ENCODE measurements around the gene TGFBR3. TPM values are rescaled to one million over a fixed set of nuclear protein-coding genes. Genes with fewer than 3 reads are reported as not detected.

Gene TGFBR3
- total RNA-seq, 1 donor from 2014 or later, result 2.5 TPM

GRCh38 chr1:91727763-91728162, 158.2 kb downstream of the TGFBR3 start:
- H3K27me3 ChIP-seq (ENCODE audit: insufficient read depth, low read length), result no peaks in the 10 kb centered on the region
- H3K36me3 Mint-ChIP-seq (ENCODE audit: low read depth, unreplicated experiment), result no peaks in the 10 kb centered on the region
- no peak overlapping the region for H3K4me3 Mint-ChIP-seq (ENCODE audit: unreplicated experiment)
- H3K9me3 ChIP-seq (ENCODE audit: insufficient read depth, low read depth, low read length), result no peaks in the 10 kb centered on the region
- peaks cover 32% of the 10 kb centered on the region for H3K4me1 ChIP-seq (ENCODE audit: insufficient read depth, low read length)
- H3K9ac ChIP-seq (ENCODE audit: low read length), result no peak overlapping the region
- DNase-seq (ENCODE audit: low read depth) (peak; percentile 38), FAIRE-seq (no peak)
- H3K4me3 ChIP-seq (ENCODE audit: insufficient read depth, low read depth, low read length), result no peak overlapping the region
- no peaks in the 10 kb centered on the region for H4K20me1 ChIP-seq (ENCODE audit: insufficient read depth, low read length)
- TF ChIP-seq EZH2 (IDR thresholded peaks at IDR 0.05; ENCODE audit: insufficient read depth, low read length) (no peak), CTCF (IDR thresholded peaks at IDR 0.05; ENCODE audit: insufficient read depth, low read depth, low read length) (no peak)
- H3K79me2 ChIP-seq (ENCODE audit: insufficient read depth, low read length), result no peaks in the 10 kb centered on the region
- no peaks in the 10 kb centered on the region for H3K27me3 Mint-ChIP-seq (ENCODE audit: low read depth, unreplicated experiment)
- peaks cover 3% of the 10 kb centered on the region for H3K9me3 Mint-ChIP-seq (ENCODE audit: unreplicated experiment)
- H3K27ac Mint-ChIP-seq (ENCODE audit: unreplicated experiment), result no peak overlapping the region
- H3K36me3 ChIP-seq (ENCODE audit: insufficient read depth, low read length), result no peaks in the 10 kb centered on the region
- no peak overlapping the region for H3K4me2 ChIP-seq (ENCODE audit: low read length)
- H2AFZ ChIP-seq (ENCODE audit: low read depth, low read length), result no peak overlapping the region
- peaks cover 24% of the 10 kb centered on the region for H3K4me1 Mint-ChIP-seq (ENCODE audit: low read depth, unreplicated experiment)
- H3K27ac ChIP-seq (ENCODE audit: low read depth, low read length), result no peak overlapping the region

GRCh38 chr1:91725989-91726721, 159.8 kb downstream of the TGFBR3 start:
- peak overlapping the region; percentile 14 for H3K9ac ChIP-seq (ENCODE audit: low read length)
- no peaks in the 10 kb centered on the region for H3K9me3 ChIP-seq (ENCODE audit: insufficient read depth, low read depth, low read length)
- peaks cover 8% of the 10 kb centered on the region for H3K4me1 Mint-ChIP-seq (ENCODE audit: low read depth, unreplicated experiment)
- no peak overlapping the region for H3K4me3 Mint-ChIP-seq (ENCODE audit: unreplicated experiment)
- H3K4me1 ChIP-seq (ENCODE audit: insufficient read depth, low read length), result peaks cover 16% of the 10 kb centered on the region
- no peaks in the 10 kb centered on the region for H3K36me3 ChIP-seq (ENCODE audit: insufficient read depth, low read length)
- no peaks in the 10 kb centered on the region for H3K36me3 Mint-ChIP-seq (ENCODE audit: low read depth, unreplicated experiment)
- no peak overlapping the region for H3K4me3 ChIP-seq (ENCODE audit: insufficient read depth, low read depth, low read length)
- no peak for TF ChIP-seq EZH2 (IDR thresholded peaks at IDR 0.05; ENCODE audit: insufficient read depth, low read length)
- no peak for TF ChIP-seq CTCF (IDR thresholded peaks at IDR 0.05; ENCODE audit: insufficient read depth, low read depth, low read length)
- H3K9me3 Mint-ChIP-seq (ENCODE audit: unreplicated experiment), result peaks cover 4% of the 10 kb centered on the region
- FAIRE-seq (peak; percentile 69), DNase-seq (ENCODE audit: low read depth) (peak; percentile 86)
- no peak overlapping the region for H3K27ac Mint-ChIP-seq (ENCODE audit: unreplicated experiment)
- peaks cover 2% of the 10 kb centered on the region for H3K27me3 Mint-ChIP-seq (ENCODE audit: low read depth, unreplicated experiment)
- no peaks in the 10 kb centered on the region for H3K79me2 ChIP-seq (ENCODE audit: insufficient read depth, low read length)
- H2AFZ ChIP-seq (ENCODE audit: low read depth, low read length), result no peak overlapping the region
- no peaks in the 10 kb centered on the region for H4K20me1 ChIP-seq (ENCODE audit: insufficient read depth, low read length)
- H3K4me2 ChIP-seq (ENCODE audit: low read length), result peak overlapping the region; percentile 47
- no peaks in the 10 kb centered on the region for H3K27me3 ChIP-seq (ENCODE audit: insufficient read depth, low read length)
- H3K27ac ChIP-seq (ENCODE audit: low read depth, low read length), result peak overlapping the region; percentile 5

DNA sequence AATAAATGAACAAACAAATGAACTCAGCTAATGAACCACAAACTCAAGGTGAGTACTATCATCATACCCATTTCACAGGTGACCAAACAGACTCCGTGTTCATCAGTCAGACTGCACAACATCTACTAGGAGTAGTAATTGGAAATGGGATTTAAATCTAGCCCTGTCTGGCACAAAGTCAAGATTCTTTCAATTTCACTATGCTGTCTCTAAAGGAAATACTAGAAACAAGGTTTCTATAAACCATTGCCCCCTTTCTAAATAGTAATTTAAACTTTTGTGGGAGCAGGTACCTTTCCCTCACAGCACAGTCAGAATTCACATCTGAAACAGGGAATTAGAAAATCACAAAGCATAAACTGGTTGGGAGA, 160.3 kb downstream of the TGFBR3 start:
- Histone ChIP-seq H3K4me3 (ENCODE audit: insufficient read depth, low read depth, low read length) (no peak overlapping the region), H3K4me1 (ENCODE audit: insufficient read depth, low read length) (peaks cover 11% of the 10 kb centered on the region), H3K36me3 (ENCODE audit: insufficient read depth, low read length) (no peaks in the 10 kb centered on the region), H3K4me2 (ENCODE audit: low read length) (peak overlapping the region; percentile 47), H3K27me3 (ENCODE audit: insufficient read depth, low read length) (no peaks in the 10 kb centered on the region), H3K27ac (ENCODE audit: low read depth, low read length) (peak overlapping the region; percentile 5), H2AFZ (ENCODE audit: low read depth, low read length) (no peak overlapping the region), H3K9me3 (ENCODE audit: insufficient read depth, low read depth, low read length) (no peaks in the 10 kb centered on the region), H3K79me2 (ENCODE audit: insufficient read depth, low read length) (no peaks in the 10 kb centered on the region), H3K9ac (ENCODE audit: low read length) (no peak overlapping the region), H4K20me1 (ENCODE audit: insufficient read depth, low read length) (no peaks in the 10 kb centered on the region)
- Mint-ChIP-seq H3K9me3 (ENCODE audit: unreplicated experiment) (peaks cover 4% of the 10 kb centered on the region), H3K27ac (ENCODE audit: unreplicated experiment) (no peak overlapping the region), H3K4me1 (ENCODE audit: low read depth, unreplicated experiment) (peaks cover 2% of the 10 kb centered on the region), H3K27me3 (ENCODE audit: low read depth, unreplicated experiment) (peaks cover 2% of the 10 kb centered on the region), H3K36me3 (ENCODE audit: low read depth, unreplicated experiment) (no peaks in the 10 kb centered on the region), H3K4me3 (ENCODE audit: unreplicated experiment) (no peak overlapping the region)
- TF ChIP-seq CTCF (IDR thresholded peaks at IDR 0.05; ENCODE audit: insufficient read depth, low read depth, low read length) (no peak), EZH2 (IDR thresholded peaks at IDR 0.05; ENCODE audit: insufficient read depth, low read length) (no peak)
- FAIRE-seq, result no peak
- DNase-seq (ENCODE audit: low read depth), result no peak

Measured in astrocyte (in vitro differentiated cells and primary cell).